BE2C (cell line): ENCODE data around the gene ABCC8.

Experiments
- DNase-seq: peaks from one replicate; pipeline ENCODE4 v3.0.0-alpha.2; 2020
- H3K27me3 ChIP-seq: fragments of 250-450 bp; sonication (Bioruptor Pico); 2 replicates; pipeline ENCODE4 v1.5.1; 2020; ENCODE audit warnings: mild to moderate bottlenecking
- H3K36me3 ChIP-seq: fragments of 250-450 bp; sonication (Bioruptor Pico); 2 replicates; pipeline ENCODE4 v1.5.1; 2020; ENCODE audit warnings: mild to moderate bottlenecking
- H3K4me1 ChIP-seq: fragments of 250-450 bp; sonication (Bioruptor Pico); 2 replicates; pipeline ENCODE4 v1.5.1; 2020
- H3K4me3 ChIP-seq: 2 replicates; pipeline ENCODE4 v1.5.1; 2011; ENCODE audit warnings: low read depth, low read length
- H3K9me3 ChIP-seq: fragments of 250-450 bp; sonication (Bioruptor Pico); 2 replicates; pipeline ENCODE4 v1.5.1; 2020
- CTCF ChIP-seq: IDR thresholded peaks from 2 replicates; pipeline ENCODE4 v1.5.1; 2012; ENCODE audit warnings: mild to moderate bottlenecking, low read depth, low read length

The ABCC8 gene

GRCh38 chr11:17490232-17490631 is 13.6 kb upstream of the ABCC8 start:
- H3K4me1 ChIP-seq = no peaks in the 10 kb centered on the region
- H3K4me3 ChIP-seq = no peak overlapping the region
- TF ChIP-seq CTCF = no peak
- no peak for DNase-seq
- no peaks in the 10 kb centered on the region for H3K27me3 ChIP-seq
- H3K9me3 ChIP-seq = no peaks in the 10 kb centered on the region
- no peaks in the 10 kb centered on the region for H3K36me3 ChIP-seq

GRCh38 chr11:17489751-17490150 is 13.1 kb upstream of the ABCC8 start:
- H3K4me1 ChIP-seq = no peaks in the 10 kb centered on the region
- H3K27me3 ChIP-seq = no peaks in the 10 kb centered on the region
- no peaks in the 10 kb centered on the region for H3K9me3 ChIP-seq
- no peak overlapping the region for H3K4me3 ChIP-seq
- no peaks in the 10 kb centered on the region for H3K36me3 ChIP-seq
- DNase-seq = no peak
- no peak for TF ChIP-seq CTCF

- no peaks in the 10 kb centered on the region for H3K4me1 ChIP-seq
- no peaks in the 10 kb centered on the region for H3K9me3 ChIP-seq
- H3K27me3 ChIP-seq = no peaks in the 10 kb centered on the region
- no peak for DNase-seq
- H3K4me3 ChIP-seq = no peak overlapping the region
- no peak for TF ChIP-seq CTCF
- H3K36me3 ChIP-seq = no peaks in the 10 kb centered on the region
Observed at GRCh38 chr11:17488563-17488962, 11.9 kb upstream of the ABCC8 start.

- Histone ChIP-seq H3K27me3 (no peaks in the 10 kb centered on the region), H3K4me1 (no peaks in the 10 kb centered on the region), H3K36me3 (no peaks in the 10 kb centered on the region), H3K9me3 (no peaks in the 10 kb centered on the region), H3K4me3 (no peak overlapping the region)
- TF ChIP-seq CTCF = no peak
- no peak for DNase-seq
Observed at GRCh38 chr11:17486646-17487045, 10.0 kb upstream of the ABCC8 start.

- Histone ChIP-seq H3K4me1 (no peaks in the 10 kb centered on the region), H3K27me3 (no peaks in the 10 kb centered on the region), H3K9me3 (no peaks in the 10 kb centered on the region), H3K36me3 (no peaks in the 10 kb centered on the region), H3K4me3 (no peak overlapping the region)
- no peak for TF ChIP-seq CTCF
- no peak for DNase-seq
Observed at GRCh38 chr11:17483505-17483904, 6.9 kb upstream of the ABCC8 start.

- H3K27me3 ChIP-seq = no peaks in the 10 kb centered on the region
- no peaks in the 10 kb centered on the region for H3K9me3 ChIP-seq
- no peak overlapping the region for H3K4me3 ChIP-seq
- no peaks in the 10 kb centered on the region for H3K4me1 ChIP-seq
- TF ChIP-seq CTCF = no peak
- DNase-seq = no peak
- H3K36me3 ChIP-seq = no peaks in the 10 kb centered on the region
Observed at GRCh38 chr11:17481905-17482304, 5.3 kb upstream of the ABCC8 start.
